LNCaP clone FGC (cell line): ENCODE results near the gene CKLF.
A peak's percentile ranks its signal among the peaks of the same experiment; 100 is the strongest.

Source experiments
- DNase-seq: peaks from one replicate; pipeline ENCODE4 v3.0.0-alpha.2; 2011; ENCODE audit warnings: low read depth
- H3K4me3 ChIP-seq: 2 replicates; pipeline ENCODE4 v1.5.1; 2011; ENCODE audit warnings: mild to moderate bottlenecking, low read depth, low read length, control low read depth
- CTCF ChIP-seq: IDR thresholded peaks from 2 replicates; pipeline ENCODE4 v1.5.1; 2012; ENCODE audit warnings: mild to moderate bottlenecking; ENCODE audit not compliant: control insufficient read depth, insufficient read depth; ENCODE audit errors: extremely low read depth

Gene CKLF

GRCh38 chr16:66548868-66549267, 3.5 kb upstream of the CKLF start:
- no peak for DNase-seq
- TF ChIP-seq CTCF: no peak
- peak overlapping the region; percentile 63 for H3K4me3 ChIP-seq

GRCh38 chr16:66549284-66550131, 2.9 kb upstream of the CKLF start, which contains the start of gene TK2:
TSS of gene TK2 (minus strand) at chr16:66550122. CDS start at chr16:66550061, 61 bp downstream.
- H3K4me3 ChIP-seq: peak within 1 kb of the TSS; percentile 63
- DNase-seq: no peak
- 0 out of 2 replicates have a peak, but pooled peaks have one; percentile 26 for TF ChIP-seq CTCF

GRCh38 chr16:66551348-66551759, 1.0 kb upstream of the CKLF start:
- DNase-seq: no peak
- 0 out of 2 replicates have a peak, but pooled peaks have one; percentile 6 for TF ChIP-seq CTCF
- no peak overlapping the region for H3K4me3 ChIP-seq

GRCh38 chr16:66551788-66552285, 539 bp upstream of the CKLF start:
- H3K4me3 ChIP-seq: peak overlapping the region; percentile 68
- no peak for TF ChIP-seq CTCF
- no peak for DNase-seq

GRCh38 chr16:66553223-66553622, 847 bp downstream of the CKLF start:
- peak overlapping the region; percentile 68 for H3K4me3 ChIP-seq
- TF ChIP-seq CTCF: no peak
- DNase-seq: no peak

- TF ChIP-seq CTCF: no peak
- no peak overlapping the region for H3K4me3 ChIP-seq
Observed at GRCh38 chr16:66554021-66554420, 1.6 kb downstream of the CKLF start.

More at GRCh38 chr16:66554021-66554420, 1.6 kb downstream of the CKLF start:
- DNase-seq: no peak
